Measurements from ENCODE around the gene REN.

The REN gene

DNA sequence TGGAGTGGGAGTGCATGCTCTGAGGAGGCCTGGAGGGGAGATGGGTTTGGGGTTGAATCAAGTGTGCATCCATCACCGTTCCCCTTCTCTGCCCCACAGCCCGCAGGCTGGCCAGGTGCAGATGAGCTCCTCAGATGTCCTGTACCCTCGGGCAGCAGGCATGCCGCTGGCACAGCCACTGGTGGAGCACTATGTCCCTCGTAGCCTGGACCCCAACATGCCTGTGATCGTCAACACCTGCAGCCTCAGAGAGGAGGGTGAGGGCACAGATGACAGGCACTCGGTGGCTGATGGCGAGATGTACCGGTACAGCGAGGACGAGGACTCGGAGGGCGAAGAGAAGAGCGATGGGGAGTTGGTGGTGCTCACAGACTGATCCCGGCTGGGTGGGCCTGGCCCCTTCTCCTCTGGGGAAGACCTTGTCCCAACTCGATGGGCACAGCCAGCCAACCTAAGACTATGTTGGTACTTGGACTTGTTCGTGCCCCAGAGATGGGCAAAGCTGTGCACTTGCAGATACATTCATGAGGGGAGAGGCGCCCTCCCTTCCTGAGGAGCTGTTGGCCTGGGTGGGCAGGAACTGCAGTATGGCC is 40.3 kb downstream of the REN start:
- no peaks in the 10 kb centered on the region for H3K36me3 ChIP-seq (ENCODE audit: control insufficient read depth, insufficient read depth, low read length)
- TF ChIP-seq, protein P1, sequence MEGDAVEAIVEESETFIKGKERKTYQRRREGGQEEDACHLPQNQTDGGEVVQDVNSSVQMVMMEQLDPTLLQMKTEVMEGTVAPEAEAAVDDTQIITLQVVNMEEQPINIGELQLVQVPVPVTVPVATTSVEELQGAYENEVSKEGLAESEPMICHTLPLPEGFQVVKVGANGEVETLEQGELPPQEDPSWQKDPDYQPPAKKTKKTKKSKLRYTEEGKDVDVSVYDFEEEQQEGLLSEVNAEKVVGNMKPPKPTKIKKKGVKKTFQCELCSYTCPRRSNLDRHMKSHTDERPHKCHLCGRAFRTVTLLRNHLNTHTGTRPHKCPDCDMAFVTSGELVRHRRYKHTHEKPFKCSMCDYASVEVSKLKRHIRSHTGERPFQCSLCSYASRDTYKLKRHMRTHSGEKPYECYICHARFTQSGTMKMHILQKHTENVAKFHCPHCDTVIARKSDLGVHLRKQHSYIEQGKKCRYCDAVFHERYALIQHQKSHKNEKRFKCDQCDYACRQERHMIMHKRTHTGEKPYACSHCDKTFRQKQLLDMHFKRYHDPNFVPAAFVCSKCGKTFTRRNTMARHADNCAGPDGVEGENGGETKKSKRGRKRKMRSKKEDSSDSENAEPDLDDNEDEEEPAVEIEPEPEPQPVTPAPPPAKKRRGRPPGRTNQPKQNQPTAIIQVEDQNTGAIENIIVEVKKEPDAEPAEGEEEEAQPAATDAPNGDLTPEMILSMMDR (IDR thresholded peaks at IDR 0.05; ENCODE audit: insufficient read depth, low read length, poor library complexity, severe bottlenecking), result no peak
- H3K27me3 ChIP-seq (replicated peaks; ENCODE audit: control insufficient read depth, insufficient read depth, low read length), result peaks cover 1% of the 10 kb centered on the region; the same call in 1 of the 2 replicates

GRCh38 chr1:204124639-204125038 is 41.5 kb downstream of the REN start:
- TF ChIP-seq, protein P1 (IDR thresholded peaks at IDR 0.05; ENCODE audit: insufficient read depth, low read length, poor library complexity, severe bottlenecking), result no peak
- Histone ChIP-seq H3K36me3 (ENCODE audit: control insufficient read depth, insufficient read depth, low read length) (no peaks in the 10 kb centered on the region), H3K27me3 (replicated peaks; ENCODE audit: control insufficient read depth, insufficient read depth, low read length) (peaks cover 1% of the 10 kb centered on the region; the same call in 1 of the 2 replicates), H3K4me3 (replicated peaks; ENCODE audit: low read depth, low read length) (no peak overlapping the region)
- DNase-seq (ENCODE audit: extremely low read depth, insufficient read length), result no peak

More for the DNA sequence above, 40.3 kb downstream of the REN start:
- DNase-seq (ENCODE audit: extremely low read depth, insufficient read length), result no peak
- no peak overlapping the region for H3K4me3 ChIP-seq (replicated peaks; ENCODE audit: low read depth, low read length)

GRCh38 chr1:204123376-204123775 is 42.8 kb downstream of the REN start:
- no peaks in the 10 kb centered on the region for H3K36me3 ChIP-seq (ENCODE audit: control insufficient read depth, insufficient read depth, low read length)
- no peak for DNase-seq (ENCODE audit: extremely low read depth, insufficient read length)
- peaks cover 1% of the 10 kb centered on the region; the same call in 1 of the 2 replicates for H3K27me3 ChIP-seq (replicated peaks; ENCODE audit: control insufficient read depth, insufficient read depth, low read length)
- H3K4me3 ChIP-seq (replicated peaks; ENCODE audit: low read depth, low read length), result no peak overlapping the region
- TF ChIP-seq, protein P1 (IDR thresholded peaks at IDR 0.05; ENCODE audit: insufficient read depth, low read length, poor library complexity, severe bottlenecking), result peak; percentile 41

GRCh38 chr1:204121840-204122555 is 44.1 kb downstream of the REN start:
- no peak for DNase-seq (ENCODE audit: extremely low read depth, insufficient read length)
- TF ChIP-seq, protein P1 (IDR thresholded peaks at IDR 0.05; ENCODE audit: insufficient read depth, low read length, poor library complexity, severe bottlenecking), result no peak
- Histone ChIP-seq H3K27me3 (replicated peaks; ENCODE audit: control insufficient read depth, insufficient read depth, low read length) (peaks cover 1% of the 10 kb centered on the region; the same call in 1 of the 2 replicates), H3K36me3 (ENCODE audit: control insufficient read depth, insufficient read depth, low read length) (no peaks in the 10 kb centered on the region), H3K4me3 (replicated peaks; ENCODE audit: low read depth, low read length) (no peak overlapping the region)

GRCh38 chr1:204116539-204116938 is 49.6 kb downstream of the REN start:
- DNase-seq (ENCODE audit: extremely low read depth, insufficient read length), result no peak
- TF ChIP-seq, protein P1 (IDR thresholded peaks at IDR 0.05; ENCODE audit: insufficient read depth, low read length, poor library complexity, severe bottlenecking), result no peak
- Histone ChIP-seq H3K4me3 (replicated peaks; ENCODE audit: low read depth, low read length) (no peak overlapping the region), H3K27me3 (replicated peaks; ENCODE audit: control insufficient read depth, insufficient read depth, low read length) (no peaks in the 10 kb centered on the region; the same call in 1 of the 2 replicates), H3K36me3 (ENCODE audit: control insufficient read depth, insufficient read depth, low read length) (no peaks in the 10 kb centered on the region)
